22Rv1 (cell line): ENCODE data around the gene PHF1.

Experiments used
- ZFX ChIP-seq: fragments of 450-650 bp; IDR thresholded peaks from 2 replicates; pipeline ENCODE4 v1.6.1; 2017; ENCODE audit warnings: antibody characterized with exemption, borderline replicate concordance
- TF ChIP-seq, protein P1 (sequence below): fragments of 450-650 bp; IDR thresholded peaks from 2 replicates; pipeline ENCODE4 v1.5.1; 2017; ENCODE audit warnings: mild to moderate bottlenecking

DNA sequence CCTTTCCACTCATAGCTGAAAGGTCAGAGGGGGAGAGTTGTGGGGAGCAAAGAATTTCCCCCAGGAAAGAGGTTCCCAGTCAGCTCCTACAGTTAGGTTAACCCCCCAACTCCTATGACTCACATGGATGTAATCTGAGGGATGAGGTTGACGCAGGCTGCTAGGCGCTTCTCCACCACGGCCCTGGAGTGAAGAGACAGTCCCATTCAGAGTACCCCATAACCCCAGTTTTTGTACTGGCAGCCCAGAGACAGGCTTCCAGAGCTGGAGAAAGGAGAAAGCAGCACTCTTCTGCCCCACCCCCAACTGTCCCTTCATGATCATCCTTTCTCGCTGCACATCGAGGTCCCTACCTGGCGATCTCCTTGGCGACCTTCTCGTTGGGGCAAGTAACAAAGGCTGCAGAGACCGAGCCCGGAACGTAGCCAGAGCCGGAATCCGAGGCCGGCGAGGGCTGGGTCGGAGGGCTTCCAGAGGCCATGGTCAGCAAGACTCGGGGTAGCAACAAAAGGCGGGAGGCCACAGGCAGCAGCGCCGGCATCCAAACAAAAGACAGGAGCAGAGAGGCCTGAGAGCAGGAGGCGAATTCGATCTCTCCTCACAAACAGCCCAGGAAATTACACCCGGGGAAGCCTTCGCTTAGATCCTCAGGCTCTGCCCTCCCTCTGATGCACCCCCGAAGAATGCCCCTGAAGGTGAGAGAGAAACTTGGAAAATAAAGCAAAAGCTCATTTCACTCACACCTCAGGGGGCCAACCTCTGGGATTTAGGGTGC is 6.5 kb downstream of the PHF1 start:
- TF ChIP-seq, protein P1, sequence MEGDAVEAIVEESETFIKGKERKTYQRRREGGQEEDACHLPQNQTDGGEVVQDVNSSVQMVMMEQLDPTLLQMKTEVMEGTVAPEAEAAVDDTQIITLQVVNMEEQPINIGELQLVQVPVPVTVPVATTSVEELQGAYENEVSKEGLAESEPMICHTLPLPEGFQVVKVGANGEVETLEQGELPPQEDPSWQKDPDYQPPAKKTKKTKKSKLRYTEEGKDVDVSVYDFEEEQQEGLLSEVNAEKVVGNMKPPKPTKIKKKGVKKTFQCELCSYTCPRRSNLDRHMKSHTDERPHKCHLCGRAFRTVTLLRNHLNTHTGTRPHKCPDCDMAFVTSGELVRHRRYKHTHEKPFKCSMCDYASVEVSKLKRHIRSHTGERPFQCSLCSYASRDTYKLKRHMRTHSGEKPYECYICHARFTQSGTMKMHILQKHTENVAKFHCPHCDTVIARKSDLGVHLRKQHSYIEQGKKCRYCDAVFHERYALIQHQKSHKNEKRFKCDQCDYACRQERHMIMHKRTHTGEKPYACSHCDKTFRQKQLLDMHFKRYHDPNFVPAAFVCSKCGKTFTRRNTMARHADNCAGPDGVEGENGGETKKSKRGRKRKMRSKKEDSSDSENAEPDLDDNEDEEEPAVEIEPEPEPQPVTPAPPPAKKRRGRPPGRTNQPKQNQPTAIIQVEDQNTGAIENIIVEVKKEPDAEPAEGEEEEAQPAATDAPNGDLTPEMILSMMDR = no peak
- TF ChIP-seq ZFX = no peak
